Measurements from ENCODE around the gene P2RY11. TPM values are rescaled to one million over a fixed set of nuclear protein-coding genes. Genes with fewer than 3 reads are reported as not detected.

P2RY11 gene
- polyA plus RNA-seq, 2 of the 4 experiments (the other 2 are of a cell fraction): 1.9 to 6.4 TPM

DNA sequence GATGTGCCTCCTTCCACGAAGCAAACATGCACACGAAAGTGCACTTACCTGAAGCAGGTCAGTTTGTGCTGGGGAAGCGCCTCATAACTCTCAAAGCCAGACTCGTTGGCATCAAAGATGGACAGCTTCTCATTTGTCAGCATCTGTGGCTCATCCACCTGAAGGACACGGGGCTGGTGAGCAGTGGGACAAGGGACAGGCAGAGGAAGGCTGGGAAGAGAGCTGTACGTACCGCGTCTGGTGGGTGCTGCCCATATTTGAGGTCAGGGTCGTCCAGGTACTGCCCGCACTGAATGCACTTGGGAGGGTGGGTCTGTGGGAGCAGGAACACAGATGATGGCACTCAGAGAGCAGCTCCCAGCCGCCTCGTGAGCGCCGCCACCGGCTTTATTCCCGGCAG lies 48.1 kb downstream of the P2RY11 start (continued):
- TF ChIP-seq NPAS2 (CRISPR knock-in tag; IDR thresholded peaks at IDR 0.05; ENCODE audit: borderline replicate concordance) (no peak), RCOR1 (IDR thresholded peaks at IDR 0.05; ENCODE audit: low read depth, low read length) (no peak), TP53 (CRISPR knock-in tag; IDR thresholded peaks at IDR 0.05) (no peak), RARB (CRISPR knock-in tag; IDR thresholded peaks at IDR 0.05) (no peak), MYC (IDR thresholded peaks at IDR 0.05; ENCODE audit: borderline replicate concordance, low read length) (no peak), EP300 (IDR thresholded peaks at IDR 0.05) (no peak), HOXB13 (CRISPR knock-in tag; IDR thresholded peaks at IDR 0.05; ENCODE audit: low read depth) (no peak), CHD4 (IDR thresholded peaks at IDR 0.05; ENCODE audit: borderline replicate concordance) (no peak), ZFP36 (IDR thresholded peaks at IDR 0.05; ENCODE audit: borderline replicate concordance, partially characterized antibody) (no peak)
- TF ChIP-seq, protein P1, sequence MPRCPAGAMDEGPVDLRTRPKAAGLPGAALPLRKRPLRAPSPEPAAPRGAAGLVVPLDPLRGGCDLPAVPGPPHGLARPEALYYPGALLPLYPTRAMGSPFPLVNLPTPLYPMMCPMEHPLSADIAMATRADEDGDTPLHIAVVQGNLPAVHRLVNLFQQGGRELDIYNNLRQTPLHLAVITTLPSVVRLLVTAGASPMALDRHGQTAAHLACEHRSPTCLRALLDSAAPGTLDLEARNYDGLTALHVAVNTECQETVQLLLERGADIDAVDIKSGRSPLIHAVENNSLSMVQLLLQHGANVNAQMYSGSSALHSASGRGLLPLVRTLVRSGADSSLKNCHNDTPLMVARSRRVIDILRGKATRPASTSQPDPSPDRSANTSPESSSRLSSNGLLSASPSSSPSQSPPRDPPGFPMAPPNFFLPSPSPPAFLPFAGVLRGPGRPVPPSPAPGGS (IDR thresholded peaks at IDR 0.05): no peak
- TF ChIP-seq, protein P2, sequence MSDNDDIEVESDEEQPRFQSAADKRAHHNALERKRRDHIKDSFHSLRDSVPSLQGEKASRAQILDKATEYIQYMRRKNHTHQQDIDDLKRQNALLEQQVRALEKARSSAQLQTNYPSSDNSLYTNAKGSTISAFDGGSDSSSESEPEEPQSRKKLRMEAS (IDR thresholded peaks at IDR 0.05): no peak

DNA sequence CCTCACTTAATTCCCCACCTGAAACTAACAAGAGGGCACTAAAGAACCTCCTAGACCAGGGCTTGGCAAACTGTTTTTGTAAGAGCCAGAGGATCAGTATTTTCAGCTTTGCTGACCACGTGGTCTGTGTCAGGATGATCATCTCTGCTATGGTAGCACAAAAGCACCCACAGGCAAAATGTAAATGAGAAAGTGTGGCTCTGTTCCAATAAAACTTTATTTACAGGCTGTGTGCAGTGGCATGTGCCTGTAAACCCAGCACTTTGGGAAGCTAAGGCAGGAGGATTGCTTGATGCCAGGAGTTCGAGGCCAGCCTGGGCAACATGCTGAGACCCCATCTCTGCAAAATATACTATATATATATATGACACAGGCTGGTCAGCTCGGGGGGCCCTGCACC lies 52.0 kb downstream of the P2RY11 start:
- TF ChIP-seq, protein P3, sequence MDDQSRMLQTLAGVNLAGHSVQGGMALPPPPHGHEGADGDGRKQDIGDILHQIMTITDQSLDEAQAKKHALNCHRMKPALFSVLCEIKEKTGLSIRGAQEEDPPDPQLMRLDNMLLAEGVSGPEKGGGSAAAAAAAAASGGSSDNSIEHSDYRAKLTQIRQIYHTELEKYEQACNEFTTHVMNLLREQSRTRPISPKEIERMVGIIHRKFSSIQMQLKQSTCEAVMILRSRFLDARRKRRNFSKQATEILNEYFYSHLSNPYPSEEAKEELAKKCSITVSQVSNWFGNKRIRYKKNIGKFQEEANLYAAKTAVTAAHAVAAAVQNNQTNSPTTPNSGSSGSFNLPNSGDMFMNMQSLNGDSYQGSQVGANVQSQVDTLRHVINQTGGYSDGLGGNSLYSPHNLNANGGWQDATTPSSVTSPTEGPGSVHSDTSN (IDR thresholded peaks at IDR 0.05): no peak
- TF ChIP-seq, protein P2 (IDR thresholded peaks at IDR 0.05): no peak
- Histone ChIP-seq H3K4me1 (no peaks in the 10 kb centered on the region), H3K27ac (no peak overlapping the region), H3K4me3 (no peak overlapping the region), H3K4me2 (no peak overlapping the region), H3K9me3 (no peaks in the 10 kb centered on the region)
- ATAC-seq (no peak), FAIRE-seq (no peak), DNase-seq (ENCODE audit: low read depth in 1 of 2, low spot score in 1 of 2) (no peak)
- 98% methylated on average over 3 of the region's 3 CpGs for WGBS (ENCODE audit: missing lambda C conversion rate)
- POLR2A ChIA-PET: no interaction called here
- CTCF ChIA-PET: interaction anchor here (0.6 to 1.8 kb wide), 4 partner anchors 86 to 238 kb away, joined by 3 to 5 read pairs (median 4); no protein-coding TSS in a partner anchor

Small RNA genes within 50 kb of the gene (small RNA-seq; reads per million reads assigned to genes)
- gene SNORD105 (2.1 to 54.3 (median 25.8) reads per million in 6 experiments), gene SNORD105B (2.8 to 1,544 (median 87.0) reads per million in 6 experiments)

Other genes starting within 250 kb of the P2RY11 start
- 6.5 and 6.6 TPM in 2 replicates for gene OLFM2, start 175.2 kb upstream of the P2RY11 start, polyA plus RNA-seq (2011; rRNA removed)
- gene OLFM2, start 175.2 kb upstream of the P2RY11 start, polyA plus RNA-seq (2017; fragmentation: RNase III; extraction: RNeasy Plus Mini Kit Qiagen cat#74134 plus additional on column Dnase treatment): 6.6 to 8.0 TPM (median 7.7 TPM) in 3 replicates
- gene COL5A3, start 101.2 kb upstream of the P2RY11 start, polyA plus RNA-seq (2011; rRNA removed): 0.11 and 0.12 TPM in 2 replicates
- 0.24 to 0.47 TPM (median 0.36 TPM) in 3 replicates for gene COL5A3, start 101.2 kb upstream of the P2RY11 start, polyA plus RNA-seq (2017; fragmentation: RNase III; extraction: RNeasy Plus Mini Kit Qiagen cat#74134 plus additional on column Dnase treatment)
- not detected in 2 replicates for gene RDH8, start 98.2 kb upstream of the P2RY11 start, polyA plus RNA-seq (2011; rRNA removed)
- gene RDH8, start 98.2 kb upstream of the P2RY11 start, polyA plus RNA-seq (2017; fragmentation: RNase III; extraction: RNeasy Plus Mini Kit Qiagen cat#74134 plus additional on column Dnase treatment): 0.05 TPM in 1 of 3 replicates, not detected in the others
- 9.1 and 10.1 TPM in 2 replicates for gene SHFL, start 25.4 kb upstream of the P2RY11 start, polyA plus RNA-seq (2011; rRNA removed)
- gene SHFL, start 25.4 kb upstream of the P2RY11 start, polyA plus RNA-seq (2017; fragmentation: RNase III; extraction: RNeasy Plus Mini Kit Qiagen cat#74134 plus additional on column Dnase treatment): 10.5 to 16.4 TPM (median 12.5 TPM) in 3 replicates
- gene ANGPTL6, start 9.0 kb upstream of the P2RY11 start, polyA plus RNA-seq (2011; rRNA removed): 0.04 and 0.19 TPM in 2 replicates
- 0.12 to 0.31 TPM (median 0.18 TPM) in 3 replicates for gene ANGPTL6, start 9.0 kb upstream of the P2RY11 start, polyA plus RNA-seq (2017; fragmentation: RNase III; extraction: RNeasy Plus Mini Kit Qiagen cat#74134 plus additional on column Dnase treatment)
- 26.6 and 30.8 TPM in 2 replicates for gene PPAN, start 5.3 kb upstream of the P2RY11 start, polyA plus RNA-seq (2011; rRNA removed)
- gene PPAN, start 5.3 kb upstream of the P2RY11 start, polyA plus RNA-seq (2017; fragmentation: RNase III; extraction: RNeasy Plus Mini Kit Qiagen cat#74134 plus additional on column Dnase treatment): 64.0 to 68.1 TPM (median 65.0 TPM) in 3 replicates
- gene EIF3G, start 8.2 kb downstream of the P2RY11 start, polyA plus RNA-seq (2011; rRNA removed): 60.9 and 81.6 TPM in 2 replicates
- gene EIF3G, start 8.2 kb downstream of the P2RY11 start, polyA plus RNA-seq (2017; fragmentation: RNase III; extraction: RNeasy Plus Mini Kit Qiagen cat#74134 plus additional on column Dnase treatment): 147 to 160 TPM (median 151 TPM) in 3 replicates
- 85.2 and 86.2 TPM in 2 replicates for gene DNMT1, start 83.3 kb downstream of the P2RY11 start, polyA plus RNA-seq (2011; rRNA removed)
- 85.2 to 90.5 TPM (median 86.3 TPM) in 3 replicates for gene DNMT1, start 83.3 kb downstream of the P2RY11 start, polyA plus RNA-seq (2017; fragmentation: RNase III; extraction: RNeasy Plus Mini Kit Qiagen cat#74134 plus additional on column Dnase treatment)
- 0.72 and 0.85 TPM in 2 replicates for gene S1PR2, start 119.6 kb downstream of the P2RY11 start, polyA plus RNA-seq (2011; rRNA removed)
- gene S1PR2, start 119.6 kb downstream of the P2RY11 start, polyA plus RNA-seq (2017; fragmentation: RNase III; extraction: RNeasy Plus Mini Kit Qiagen cat#74134 plus additional on column Dnase treatment): 0.87 to 0.96 TPM (median 0.93 TPM) in 3 replicates
- 25.9 and 26.4 TPM in 2 replicates for gene MRPL4, start 140.5 kb downstream of the P2RY11 start, polyA plus RNA-seq (2011; rRNA removed)
- 51.4 to 52.2 TPM (median 51.8 TPM) in 3 replicates for gene MRPL4, start 140.5 kb downstream of the P2RY11 start, polyA plus RNA-seq (2017; fragmentation: RNase III; extraction: RNeasy Plus Mini Kit Qiagen cat#74134 plus additional on column Dnase treatment)
- gene ICAM1, start 159.4 kb downstream of the P2RY11 start, polyA plus RNA-seq (2011; rRNA removed): 1.4 and 3.5 TPM in 2 replicates
- gene ICAM1, start 159.4 kb downstream of the P2RY11 start, polyA plus RNA-seq (2017; fragmentation: RNase III; extraction: RNeasy Plus Mini Kit Qiagen cat#74134 plus additional on column Dnase treatment): 1.2 to 2.6 TPM (median 1.5 TPM) in 3 replicates
- not detected in 2 replicates for gene ICAM4, start 175.3 kb downstream of the P2RY11 start, polyA plus RNA-seq (2011; rRNA removed)
- not detected in 3 replicates for gene ICAM4, start 175.3 kb downstream of the P2RY11 start, polyA plus RNA-seq (2017; fragmentation: RNase III; extraction: RNeasy Plus Mini Kit Qiagen cat#74134 plus additional on column Dnase treatment)
- gene ICAM5, start 178.3 kb downstream of the P2RY11 start, polyA plus RNA-seq (2011; rRNA removed): 0.35 and 0.58 TPM in 2 replicates
- 0.77 to 1.5 TPM (median 0.81 TPM) in 3 replicates for gene ICAM5, start 178.3 kb downstream of the P2RY11 start, polyA plus RNA-seq (2017; fragmentation: RNase III; extraction: RNeasy Plus Mini Kit Qiagen cat#74134 plus additional on column Dnase treatment)
- 0.84 and 1.2 TPM in 2 replicates for gene ZGLP1, start 198.1 kb downstream of the P2RY11 start, polyA plus RNA-seq (2011; rRNA removed)
- 1.7 to 2.1 TPM (median 1.9 TPM) in 3 replicates for gene ZGLP1, start 198.1 kb downstream of the P2RY11 start, polyA plus RNA-seq (2017; fragmentation: RNase III; extraction: RNeasy Plus Mini Kit Qiagen cat#74134 plus additional on column Dnase treatment)
- gene FDX2, start 204.3 kb downstream of the P2RY11 start, polyA plus RNA-seq (2011; rRNA removed): 9.9 and 13.1 TPM in 2 replicates
- 22.2 to 25.8 TPM (median 23.5 TPM) in 3 replicates for gene FDX2, start 204.3 kb downstream of the P2RY11 start, polyA plus RNA-seq (2017; fragmentation: RNase III; extraction: RNeasy Plus Mini Kit Qiagen cat#74134 plus additional on column Dnase treatment)
- 1.8 and 3.0 TPM in 2 replicates for gene RAVER1, start 221.8 kb downstream of the P2RY11 start, polyA plus RNA-seq (2011; rRNA removed)
- 20.4 to 22.1 TPM (median 21.4 TPM) in 3 replicates for gene RAVER1, start 221.8 kb downstream of the P2RY11 start, polyA plus RNA-seq (2017; fragmentation: RNase III; extraction: RNeasy Plus Mini Kit Qiagen cat#74134 plus additional on column Dnase treatment)
- gene ICAM3, start 227.9 kb downstream of the P2RY11 start, polyA plus RNA-seq (2011; rRNA removed): 4.7 and 5.3 TPM in 2 replicates
- 6.2 to 7.3 TPM (median 6.6 TPM) in 3 replicates for gene ICAM3, start 227.9 kb downstream of the P2RY11 start, polyA plus RNA-seq (2017; fragmentation: RNase III; extraction: RNeasy Plus Mini Kit Qiagen cat#74134 plus additional on column Dnase treatment)